HG02981 (cell line): ENCODE data around the gene GAS1.
A peak's percentile ranks its signal among the peaks of the same experiment; 100 is the strongest.

ENCODE experiments used
- ATAC-seq: cut with Tn5 transposase; IDR thresholded peaks from one replicate; pipeline ENCODE4 v1.9.1; 2021; ENCODE audit warnings: mild to moderate bottlenecking, moderate library complexity; ENCODE audit not compliant: unreplicated experiment

Gene GAS1

GRCh38 chr9:86947146-86948073 lies at the start of gene GAS1:
GAS1 (minus strand) TSS chr9:86947506; CDS start chr9:86946779, 727 bp downstream.
- ATAC-seq = peak; percentile 58

DNA sequence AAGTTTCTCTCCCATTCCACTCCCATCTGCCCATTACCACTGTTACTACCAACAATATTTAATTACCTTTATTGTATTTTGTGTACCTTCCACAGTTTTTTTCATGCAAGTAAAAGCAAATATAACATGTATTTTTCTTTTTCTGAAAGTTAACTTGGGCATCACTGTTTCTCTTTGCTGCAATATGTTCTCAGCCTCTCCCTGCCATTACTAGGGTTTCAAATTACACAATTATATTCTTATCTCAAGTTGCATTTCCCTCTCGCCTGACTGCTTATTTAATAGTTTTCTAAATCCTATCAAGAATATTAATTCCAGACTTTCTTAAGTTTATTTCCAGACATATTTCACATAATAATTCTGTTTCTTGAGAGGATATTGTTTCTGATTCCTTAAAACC lies 46.9 kb upstream of the GAS1 start:
- ATAC-seq = no peak

- no peak for ATAC-seq
Measured at GRCh38 chr9:86993830-86994229, 46.5 kb upstream of the GAS1 start.

DNA sequence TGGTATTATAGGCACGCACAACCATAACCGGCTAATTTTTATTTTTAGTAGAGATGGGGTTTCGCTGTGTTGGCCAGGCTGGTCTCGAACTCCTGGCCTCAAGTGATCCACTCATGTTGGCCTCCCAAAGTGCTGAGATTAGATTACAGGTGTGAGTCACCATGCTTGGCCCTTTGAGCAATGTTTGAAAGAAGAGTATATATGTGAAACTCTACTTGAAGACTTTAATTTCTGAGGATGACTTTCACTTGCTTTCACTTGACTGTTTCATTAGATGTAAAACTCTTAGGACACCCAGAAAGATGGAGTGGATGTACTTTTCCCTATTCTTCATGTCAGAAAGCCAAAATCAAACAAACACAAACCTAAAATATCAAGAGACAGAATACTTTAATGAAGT lies 43.8 kb upstream of the GAS1 start:
- no peak for ATAC-seq

- ATAC-seq = no peak
Measured at GRCh38 chr9:86990290-86990689, 43.0 kb upstream of the GAS1 start.

GRCh38 chr9:86987900-86988299 lies 40.6 kb upstream of the GAS1 start:
- ATAC-seq = no peak

DNA sequence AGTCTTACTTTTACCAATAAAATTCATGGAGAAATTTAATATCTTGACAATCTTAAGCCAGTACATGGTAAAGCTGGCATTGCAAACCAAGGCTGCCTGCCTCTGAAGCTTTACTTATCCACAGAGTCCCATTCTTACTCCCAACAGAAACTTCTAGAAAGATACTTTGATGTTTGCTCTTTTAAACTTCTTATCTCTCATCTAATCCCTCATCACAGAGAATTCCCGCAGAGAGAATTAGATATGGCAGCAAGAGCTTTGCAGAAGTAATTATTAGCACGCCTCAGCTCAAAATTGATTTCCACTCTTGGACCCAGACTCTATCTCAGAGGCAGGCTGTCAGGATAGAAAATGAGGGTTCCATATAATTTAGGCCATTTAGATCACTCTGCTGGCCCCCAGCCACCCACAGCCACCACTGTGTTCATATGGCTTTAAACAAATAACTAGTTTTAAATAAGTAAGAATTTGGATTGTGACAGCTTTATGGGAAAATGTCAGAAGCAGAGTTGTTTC lies 37.9 kb upstream of the GAS1 start:
- no peak for ATAC-seq

- no peak for ATAC-seq
Measured at GRCh38 chr9:86983620-86984259, 36.4 kb upstream of the GAS1 start.

GRCh38 chr9:86983249-86983619 lies 35.9 kb upstream of the GAS1 start:
- no peak for ATAC-seq

- no peak for ATAC-seq
Measured at GRCh38 chr9:86980802-86981201, 33.5 kb upstream of the GAS1 start.

GRCh38 chr9:86979657-86980056 lies 32.4 kb upstream of the GAS1 start:
- no peak for ATAC-seq

DNA sequence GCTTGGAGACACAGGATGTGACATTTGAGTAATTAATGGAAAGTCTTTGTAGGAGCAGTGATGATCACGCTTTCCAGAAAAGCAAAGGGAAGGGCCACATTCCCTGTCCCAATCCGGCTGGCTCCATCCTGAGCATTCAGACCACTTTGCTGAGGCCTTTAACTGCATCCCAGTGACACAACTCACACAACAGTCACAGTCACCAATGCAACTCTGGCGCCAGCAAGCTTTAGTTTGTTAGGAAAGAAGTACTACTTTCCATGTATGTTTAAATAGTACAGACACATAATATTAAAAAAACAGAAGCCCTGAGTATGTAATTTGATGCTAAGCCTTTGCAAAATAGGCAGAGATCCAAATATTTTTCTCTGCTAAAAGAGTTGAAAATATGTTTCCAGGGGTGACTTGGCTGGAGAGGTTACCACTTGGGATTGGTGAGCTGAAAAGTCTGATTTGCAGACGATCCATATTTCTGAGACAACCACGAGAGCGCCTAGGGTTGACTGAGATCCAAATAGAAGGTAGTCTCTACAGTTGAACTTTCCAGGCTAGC lies 31.7 kb upstream of the GAS1 start:
- no peak for ATAC-seq

GRCh38 chr9:86978413-86978812 lies 31.1 kb upstream of the GAS1 start:
- no peak for ATAC-seq

- ATAC-seq = no peak
Measured at GRCh38 chr9:86977205-86977835, 30.0 kb upstream of the GAS1 start.

DNA sequence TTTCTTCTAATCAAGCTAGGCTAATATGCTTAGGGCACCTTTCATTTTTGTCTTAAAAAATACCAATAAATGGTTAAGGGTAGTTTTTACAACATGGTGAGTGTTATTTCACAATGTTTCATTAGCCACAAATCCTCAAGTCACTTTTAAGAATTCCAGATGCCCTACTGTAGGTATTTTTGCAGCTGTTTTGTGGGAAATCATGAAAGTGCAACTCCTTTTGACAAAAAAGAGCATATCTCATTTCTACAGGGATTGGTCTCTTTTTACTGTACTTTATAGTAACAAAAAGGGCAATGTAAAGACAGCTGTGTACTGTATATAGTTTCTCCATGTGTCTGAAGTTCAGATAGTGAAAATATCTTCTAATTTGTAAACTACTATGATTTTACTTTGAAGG lies 28.3 kb upstream of the GAS1 start:
- ATAC-seq = no peak

GRCh38 chr9:86975036-86975435 lies 27.7 kb upstream of the GAS1 start:
- no peak for ATAC-seq

DNA sequence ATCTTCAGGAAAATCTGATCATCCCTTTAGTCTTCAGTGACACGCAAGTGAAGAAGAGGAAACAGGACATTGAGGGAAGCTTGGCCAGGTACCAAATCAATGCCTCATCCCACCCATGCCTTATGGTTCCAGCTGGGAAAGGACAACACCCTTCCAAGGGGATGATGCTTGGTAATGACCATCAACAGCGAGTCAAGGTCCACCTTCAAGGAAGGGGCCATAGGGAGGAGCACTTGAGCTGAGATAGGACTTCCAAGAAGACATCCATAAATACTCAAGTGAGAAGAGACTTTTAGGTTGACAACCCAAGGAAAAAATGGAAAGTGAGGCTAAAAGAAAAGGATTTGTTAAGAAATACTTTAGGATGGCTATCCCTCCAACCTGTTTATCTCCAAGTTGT lies 27.1 kb upstream of the GAS1 start:
- no peak for ATAC-seq

GRCh38 chr9:86971742-86972141 lies 24.4 kb upstream of the GAS1 start:
- no peak for ATAC-seq

GRCh38 chr9:86968258-86968920 lies 21.1 kb upstream of the GAS1 start:
- no peak for ATAC-seq

- ATAC-seq = no peak
Measured at GRCh38 chr9:86966852-86967511, 19.7 kb upstream of the GAS1 start.
